ENCODE measurements around the gene GALNT14. TPM values are rescaled to one million over a fixed set of nuclear protein-coding genes. Genes with fewer than 3 reads are reported as not detected.

GALNT14 gene
- total and polyA plus RNA-seq, 2 of the 13 experiments (the other 11 are each of a cell fraction or from before 2014, with no cell fraction given): not detected

- Histone ChIP-seq H3K4me1 (ENCODE audit: insufficient read depth, low read length) (no peaks in the 10 kb centered on the region), H3K4me2 (ENCODE audit: low read depth, low read length) (no peak overlapping the region), H3K4me3 (replicated peaks in 1 of 3; ENCODE audit: insufficient read depth in 1 of 3, low read depth in 2 of 3, low read length in 3 of 3) (no peak overlapping the region), H3K9ac (ENCODE audit: insufficient read depth, low read depth, low read length) (no peak overlapping the region), H3K27me3 (ENCODE audit: control insufficient read depth in 1 of 2, insufficient read depth in 2 of 2, low read length in 2 of 2) (peaks cover 0 to 9% of the 10 kb centered on the region in 2 experiments; a peak in 2 of 5 replicates), H3K27ac (ENCODE audit: extremely low read length, insufficient read depth, low read length) (no peak overlapping the region), H3K36me3 (replicated peaks in 1 of 2; ENCODE audit: control insufficient read depth in 1 of 2, insufficient read depth in 2 of 2, low read length in 2 of 2) (no peaks in the 10 kb centered on the region), H3K79me2 (ENCODE audit: insufficient read depth, low read length) (no peaks in the 10 kb centered on the region), H4K20me1 (ENCODE audit: insufficient read depth, low read length) (no peaks in the 10 kb centered on the region; the same call in 1 of the 2 replicates), H2AFZ (ENCODE audit: low read length) (no peak overlapping the region), H3K9me3 (ENCODE audit: low read length) (no peaks in the 10 kb centered on the region)
- in situ Hi-C loops (cut with HindIII; ENCODE audit: extremely low pct_ligation_motif_present, low pct_unique_long_range_greater_than_20kb) (no loop called here), intact Hi-C loops (cut with micrococcal nuclease; ENCODE audit: unreplicated experiment) (no loop called here)
- DNase-seq (ENCODE audit: low spot score) (no peak), ATAC-seq (no peak), FAIRE-seq (no peak)
- CTCF ChIA-PET (ENCODE audit: low intra/inter-chr PET ratio, low total read pairs): no interaction called here
- no TSS peak for BruUV-seq (replicated peaks)
- POLR2A ChIA-PET: no interaction called here
- TF ChIP-seq ZNF180 (CRISPR knock-in tag; IDR thresholded peaks at IDR 0.05; ENCODE audit: borderline replicate concordance, low read depth): no peak
- no peak for TF ChIP-seq E2F2 (CRISPR knock-in tag; IDR thresholded peaks at IDR 0.05; ENCODE audit: borderline replicate concordance)
- TF ChIP-seq ATF3 (CRISPR knock-in tag; IDR thresholded peaks at IDR 0.05): no peak
- TF ChIP-seq FOXP4 (CRISPR knock-in tag; IDR thresholded peaks at IDR 0.05): no peak
- WGBS (ENCODE audit: low lambda C conversion rate): no CpG with 5 or more reads among the region's 2 CpGs
Measured at GRCh38 chr2:30948857-30949256, 189.4 kb downstream of the GALNT14 start.

- H3K79me2 ChIP-seq (ENCODE audit: insufficient read depth, low read length): no peaks in the 10 kb centered on the region
- intact Hi-C loops (cut with micrococcal nuclease; ENCODE audit: unreplicated experiment) (no loop called here), in situ Hi-C loops (cut with HindIII; ENCODE audit: extremely low pct_ligation_motif_present, low pct_unique_long_range_greater_than_20kb) (no loop called here)
- H3K27me3 ChIP-seq (ENCODE audit: control insufficient read depth in 1 of 2, insufficient read depth in 2 of 2, low read length in 2 of 2): peaks cover 0 to 9% of the 10 kb centered on the region in 2 experiments; a peak in 2 of 5 replicates
- WGBS (ENCODE audit: low lambda C conversion rate): 0% methylated on average over 1 of the region's 1 CpG
- FAIRE-seq: no peak
- no peak for DNase-seq (ENCODE audit: low spot score)
- no peak overlapping the region for H3K9ac ChIP-seq (ENCODE audit: insufficient read depth, low read depth, low read length)
- H3K4me3 ChIP-seq (replicated peaks in 1 of 3; ENCODE audit: insufficient read depth in 1 of 3, low read depth in 2 of 3, low read length in 3 of 3): no peak overlapping the region
- ATAC-seq: no peak
- H3K9me3 ChIP-seq (ENCODE audit: low read length): no peaks in the 10 kb centered on the region
- H2AFZ ChIP-seq (ENCODE audit: low read length): no peak overlapping the region
- H3K4me1 ChIP-seq (ENCODE audit: insufficient read depth, low read length): no peaks in the 10 kb centered on the region
- CTCF ChIA-PET (ENCODE audit: low intra/inter-chr PET ratio, low total read pairs): no interaction called here
- H3K27ac ChIP-seq (ENCODE audit: extremely low read length, insufficient read depth, low read length): no peak overlapping the region
- POLR2A ChIA-PET: no interaction called here
- BruUV-seq (replicated peaks): no TSS peak
- H3K36me3 ChIP-seq (replicated peaks in 1 of 2; ENCODE audit: control insufficient read depth in 1 of 2, insufficient read depth in 2 of 2, low read length in 2 of 2): no peaks in the 10 kb centered on the region
- H3K4me2 ChIP-seq (ENCODE audit: low read depth, low read length): no peak overlapping the region
- no peaks in the 10 kb centered on the region; the same call in 1 of the 2 replicates for H4K20me1 ChIP-seq (ENCODE audit: insufficient read depth, low read length)
- TF ChIP-seq REXO4 (CRISPR knock-in tag; IDR thresholded peaks at IDR 0.05; ENCODE audit: borderline replicate concordance) (no peak), CREM (IDR thresholded peaks at IDR 0.05) (no peak), CREM (CRISPR knock-in tag; IDR thresholded peaks at IDR 0.05) (no peak), NFE2L2 (IDR thresholded peaks at IDR 0.05; ENCODE audit: low read length) (no peak), FOSL1 (CRISPR knock-in tag; IDR thresholded peaks at IDR 0.05; ENCODE audit: borderline replicate concordance) (no peak), KLF6 (CRISPR knock-in tag; IDR thresholded peaks at IDR 0.05) (no peak), ZNF501 (CRISPR knock-in tag; IDR thresholded peaks at IDR 0.05) (no peak), SIX1 (CRISPR knock-in tag; IDR thresholded peaks at IDR 0.05; ENCODE audit: borderline replicate concordance) (no peak), ZFP36 (IDR thresholded peaks at IDR 0.05; ENCODE audit: borderline replicate concordance, low read depth, low read length, partially characterized antibody) (no peak), SKI (IDR thresholded peaks at IDR 0.05; ENCODE audit: partially characterized antibody) (no peak), ATM (IDR thresholded peaks at IDR 0.05; ENCODE audit: borderline replicate concordance) (no peak), IKZF1 (IDR thresholded peaks at IDR 0.05) (no peak), CBX5 (CRISPR knock-in tag; IDR thresholded peaks at IDR 0.05; ENCODE audit: borderline replicate concordance) (no peak)
Measured at GRCh38 chr2:30948130-30948529, 190.1 kb downstream of the GALNT14 start.
